ENCODE data around the gene DYRK2. TPM values are rescaled to one million over a fixed set of nuclear protein-coding genes. Genes with fewer than 3 reads are reported as not detected.

Gene DYRK2
- total RNA-seq, 1 donor from 2014 or later, result 50.2 TPM

DNA sequence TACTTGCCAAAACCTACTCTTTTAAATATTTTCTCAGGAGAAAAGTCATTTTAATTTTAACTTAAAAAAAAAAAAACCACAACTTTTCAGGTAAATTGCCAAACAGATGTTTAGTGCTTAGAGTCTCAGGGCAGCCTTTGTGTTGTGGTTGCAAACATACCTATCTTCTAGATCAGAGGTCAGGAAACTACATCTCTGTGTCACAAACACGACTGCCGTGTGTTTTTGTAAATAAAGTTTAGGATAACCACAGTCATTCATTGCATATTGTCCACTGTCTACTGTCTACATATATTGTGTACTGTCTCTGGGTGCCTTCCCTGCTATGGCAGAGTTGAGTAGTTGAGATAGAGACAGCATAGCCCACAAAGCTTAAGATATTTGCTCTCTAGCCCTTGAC, 48.9 kb downstream of the DYRK2 start:
- Mint-ChIP-seq H3K9me3 (ENCODE audit: unreplicated experiment) (no peaks in the 10 kb centered on the region), H3K36me3 (ENCODE audit: low read depth, unreplicated experiment) (no peaks in the 10 kb centered on the region), H3K4me1 (ENCODE audit: unreplicated experiment) (peaks cover 16% of the 10 kb centered on the region), H3K27ac (ENCODE audit: unreplicated experiment) (no peak overlapping the region), H3K4me3 (ENCODE audit: unreplicated experiment) (no peak overlapping the region), H3K27me3 (ENCODE audit: unreplicated experiment) (no peaks in the 10 kb centered on the region)
- DNase-seq (ENCODE audit: low spot score), result no peak
- TF ChIP-seq CTCF (IDR thresholded peaks at IDR 0.05; ENCODE audit: unreplicated experiment), result no peak

DNA sequence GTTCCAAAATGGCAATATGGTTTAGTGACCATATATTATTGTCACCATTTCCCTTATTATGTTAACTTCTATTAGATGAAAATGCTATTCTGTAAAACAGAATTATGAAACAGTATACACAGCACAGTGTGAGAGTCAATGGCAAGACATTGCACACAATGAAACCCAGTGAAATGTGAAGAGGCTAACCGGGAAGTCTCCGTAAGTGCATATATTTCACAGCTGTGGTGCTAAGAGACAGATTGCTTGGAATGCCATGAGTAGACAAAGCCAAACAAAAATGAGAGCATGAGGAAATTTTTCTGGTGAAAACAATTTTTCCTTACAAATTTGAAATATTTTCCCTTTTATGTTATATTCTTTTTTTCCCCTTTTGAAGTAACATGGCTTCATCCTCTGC, 49.4 kb downstream of the DYRK2 start:
- peaks cover 16% of the 10 kb centered on the region for H3K4me1 Mint-ChIP-seq (ENCODE audit: unreplicated experiment)
- no peaks in the 10 kb centered on the region for H3K36me3 Mint-ChIP-seq (ENCODE audit: low read depth, unreplicated experiment)
- DNase-seq (ENCODE audit: low spot score), result no peak
- H3K27me3 Mint-ChIP-seq (ENCODE audit: unreplicated experiment), result no peaks in the 10 kb centered on the region
- no peak overlapping the region for H3K27ac Mint-ChIP-seq (ENCODE audit: unreplicated experiment)
- H3K4me3 Mint-ChIP-seq (ENCODE audit: unreplicated experiment), result no peak overlapping the region
- no peak for TF ChIP-seq CTCF (IDR thresholded peaks at IDR 0.05; ENCODE audit: unreplicated experiment)
- H3K9me3 Mint-ChIP-seq (ENCODE audit: unreplicated experiment), result no peaks in the 10 kb centered on the region

DNA sequence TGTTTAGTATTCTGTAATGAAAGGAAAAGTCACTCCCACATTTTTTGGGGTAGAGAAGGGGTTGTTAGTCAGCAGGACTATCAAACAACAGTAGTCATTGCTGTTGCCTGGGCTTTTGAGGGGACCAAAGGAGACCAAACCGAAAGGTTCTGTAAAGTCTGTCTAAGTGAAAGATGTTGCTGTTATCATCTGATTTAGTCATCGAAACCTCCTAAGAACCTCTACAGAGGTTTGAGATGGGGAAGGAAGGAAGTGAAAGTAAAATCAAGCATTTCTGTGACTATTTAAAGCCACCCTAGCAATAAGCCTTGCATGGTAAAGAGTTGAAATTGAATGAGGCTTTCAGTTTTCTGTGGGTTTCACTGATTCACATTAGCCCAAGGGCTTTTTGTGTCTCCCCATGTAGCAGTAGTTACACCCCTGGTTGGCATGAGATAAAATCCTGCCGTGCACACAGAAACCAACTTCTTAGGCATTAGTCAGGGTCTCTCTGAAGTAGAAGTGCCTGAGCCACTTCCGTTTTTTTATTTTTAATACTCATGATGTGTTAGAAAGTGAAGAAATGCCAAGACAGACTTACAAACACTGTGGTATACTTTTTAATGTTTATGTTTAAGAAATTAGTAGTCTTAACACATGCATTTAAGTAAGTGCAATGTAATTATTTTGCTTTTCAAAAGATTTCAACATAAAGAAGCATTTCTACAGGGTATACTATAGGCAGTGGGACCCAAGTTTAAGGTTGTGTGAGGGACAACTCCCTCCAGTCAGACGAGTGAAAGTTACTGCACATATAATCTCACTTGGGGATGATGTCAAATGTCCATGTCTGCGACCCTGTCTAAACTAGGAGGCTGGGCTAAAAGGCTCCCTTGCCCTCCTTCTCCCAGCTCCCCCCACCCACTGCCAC, 50.4 kb downstream of the DYRK2 start:
- no peak overlapping the region for H3K4me3 Mint-ChIP-seq (ENCODE audit: unreplicated experiment)
- TF ChIP-seq CTCF (IDR thresholded peaks at IDR 0.05; ENCODE audit: unreplicated experiment), result no peak
- no peaks in the 10 kb centered on the region for H3K27me3 Mint-ChIP-seq (ENCODE audit: unreplicated experiment)
- H3K9me3 Mint-ChIP-seq (ENCODE audit: unreplicated experiment), result no peaks in the 10 kb centered on the region
- H3K4me1 Mint-ChIP-seq (ENCODE audit: unreplicated experiment), result peaks cover 16% of the 10 kb centered on the region
- no peak for DNase-seq (ENCODE audit: low spot score)
- no peaks in the 10 kb centered on the region for H3K36me3 Mint-ChIP-seq (ENCODE audit: low read depth, unreplicated experiment)
- H3K27ac Mint-ChIP-seq (ENCODE audit: unreplicated experiment), result no peak overlapping the region

- TF ChIP-seq CTCF (IDR thresholded peaks at IDR 0.05; ENCODE audit: unreplicated experiment), result no peak
- no peaks in the 10 kb centered on the region for H3K9me3 Mint-ChIP-seq (ENCODE audit: unreplicated experiment)
- peaks cover 18% of the 10 kb centered on the region for H3K4me1 Mint-ChIP-seq (ENCODE audit: unreplicated experiment)
- no peak overlapping the region for H3K4me3 Mint-ChIP-seq (ENCODE audit: unreplicated experiment)
- H3K36me3 Mint-ChIP-seq (ENCODE audit: low read depth, unreplicated experiment), result no peaks in the 10 kb centered on the region
- no peak for DNase-seq (ENCODE audit: low spot score)
- no peak overlapping the region for H3K27ac Mint-ChIP-seq (ENCODE audit: unreplicated experiment)
- no peaks in the 10 kb centered on the region for H3K27me3 Mint-ChIP-seq (ENCODE audit: unreplicated experiment)
Observed at GRCh38 chr12:67701121-67701520, 52.6 kb downstream of the DYRK2 start.

DNA sequence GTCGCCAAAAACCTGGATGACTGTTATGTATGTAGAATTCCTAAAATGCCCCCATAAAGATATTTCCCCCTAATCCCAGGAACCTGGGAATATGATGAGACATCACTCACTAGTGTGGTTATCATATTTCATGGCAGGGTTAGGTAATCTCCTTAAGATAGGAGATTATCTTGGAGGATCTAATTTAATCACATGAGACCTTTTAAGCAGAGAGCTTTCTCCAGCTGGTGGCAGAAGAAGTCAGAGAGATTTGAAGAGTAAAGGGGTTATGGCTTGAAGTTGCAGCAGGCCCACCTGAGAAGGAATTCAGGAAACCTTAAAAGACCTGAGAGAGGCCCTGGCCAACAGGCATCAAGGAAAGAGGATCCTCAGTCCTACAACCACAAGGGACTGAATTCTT, 53.6 kb downstream of the DYRK2 start:
- Mint-ChIP-seq H3K9me3 (ENCODE audit: unreplicated experiment) (no peaks in the 10 kb centered on the region), H3K27ac (ENCODE audit: unreplicated experiment) (no peak overlapping the region), H3K4me3 (ENCODE audit: unreplicated experiment) (no peak overlapping the region)

More for the DNA sequence above, 53.6 kb downstream of the DYRK2 start:
- no peaks in the 10 kb centered on the region for H3K36me3 Mint-ChIP-seq (ENCODE audit: low read depth, unreplicated experiment)
- no peaks in the 10 kb centered on the region for H3K27me3 Mint-ChIP-seq (ENCODE audit: unreplicated experiment)
- peaks cover 22% of the 10 kb centered on the region for H3K4me1 Mint-ChIP-seq (ENCODE audit: unreplicated experiment)
- DNase-seq (ENCODE audit: low spot score), result no peak
- TF ChIP-seq CTCF (IDR thresholded peaks at IDR 0.05; ENCODE audit: unreplicated experiment), result no peak
